Right lobe of liver (tissue), 6 donors: ENCODE results near the gene TRAPPC3. TPM values are rescaled to one million over a fixed set of nuclear protein-coding genes. Genes with fewer than 3 reads are reported as not detected.

Source experiments
- ATAC-seq, 4 donors: fragments of 200-7000 bp; cut with Tn5 transposase; one replicate each; pipeline ENCODE4 v1.9.1; 2020; ENCODE audit warnings: mild to moderate bottlenecking in 4 of 4, moderate library complexity in 4 of 4
- DNase-seq, 3 donors: peaks; one replicate each; pipeline ENCODE4 v3.0.0-alpha.2; 2020
- H3K27ac ChIP-seq, 3 donors: fragments of 200-600 bp; one replicate each; pipeline ENCODE4 v1.8.0; 2022
- H3K27me3 ChIP-seq, 2 donors: fragments of 200-600 bp; one replicate each; pipeline ENCODE4 v1.8.0; 2022
- H3K36me3 ChIP-seq, 4 donors: fragments of 200-600 bp; sonication (generic) in 1 of 4; one replicate each; pipeline versions ENCODE4 v1.5.1 to v1.8.0; 2017 to 2022; ENCODE audit warnings: control low read depth in 1 of 4
- H3K4me1 ChIP-seq, 4 donors: fragments of 200-600 bp; sonication (generic) in 1 of 4; one replicate each; pipeline versions ENCODE4 v1.5.1 to v1.8.0; 2017 to 2022; ENCODE audit warnings: control low read depth in 1 of 4
- H3K4me3 ChIP-seq, 3 donors: fragments of 200-600 bp; one replicate each; pipeline ENCODE4 v1.8.0; 2022
- H3K9me3 ChIP-seq, 4 donors: fragments of 200-600 bp; sonication (generic) in 1 of 4; one replicate each; pipeline versions ENCODE4 v1.5.1 to v1.8.0; 2017 to 2022; ENCODE audit warnings: control low read depth in 1 of 4
- CTCF ChIP-seq, 4 donors: fragments of 200-600 bp in 3 of 4; fragments of 450-650 bp in 1 of 4; IDR thresholded peaks; one replicate each; pipeline versions ENCODE4 v1.5.1 to v1.8.0; 2016 to 2022; ENCODE audit warnings: antibody characterized with exemption in 4 of 4, mild to moderate bottlenecking in 2 of 4
- POLR2A ChIP-seq: fragments of 450-650 bp; IDR thresholded peaks from one replicate; pipeline ENCODE4 v1.6.1; 2017; ENCODE audit warnings: antibody characterized with exemption, mild to moderate bottlenecking
- WGBS: methylation state at CpG from one replicate; pipeline ENCODE4 v1.1.6; 2018; ENCODE audit warnings: low coverage, low lambda C conversion rate; ENCODE audit not compliant: insufficient coverage; ENCODE audit errors: missing lambda C conversion rate; 5-methylcytosine and 5-hydroxymethylcytosine counted together
- intact Hi-C, 2 donors: fragments of 100-400 bp; cut with DNase I; formaldehyde crosslinking; loops; one replicate each; pipeline versions ENCODE4 v1.11.2 to v1.14.1; 2022
- total RNA-seq, 6 experiments: library from RNA; depleted of rRNA in 2 of 6; stranded (reverse); fragments of >200 nt in 2 of 6; fragmentation: NEBNext Ultra II Directional in 3 of 6; extraction: Animal tissue kit (Norgen Biotek cat#: 25700) in 3 of 6; gene quantifications; one replicate each; pipeline versions ENCODE4 v1.1.0 to v1.2.4, GENCODE V29; 2016 to 2023
- donor health status: DM: no; HTN: yes; CAD: no.
- donor health status: DM: no; HTN: no; CAD: no.
- donor health status: DM: no; HTN: no; CAD: no.
- donor health status: DM: no; HTN: yes; CAD: no.
- donor health status: DM: no; HTN: yes; CAD: no.

TRAPPC3 gene
- total RNA-seq, 6 experiments from 2014 or later: 26.0 to 52.4 (median 30.9) TPM

GRCh38 chr1:36137226-36137625, 12.1 kb downstream of the TRAPPC3 start:
- TF ChIP-seq CTCF (IDR thresholded peaks at IDR 0.05): no peak
- H3K4me3 ChIP-seq: no peak overlapping the region
- WGBS: 80% methylated on average over 3 of the region's 5 CpGs
- H3K36me3 ChIP-seq: peaks cover 6 to 33% (median 10%) of the 10 kb centered on the region in 4 donors
- no peaks in the 10 kb centered on the region for H3K27me3 ChIP-seq
- no peaks in the 10 kb centered on the region for H3K9me3 ChIP-seq
- no peaks in the 10 kb centered on the region for H3K4me1 ChIP-seq
- intact Hi-C loops: no loop called here
- ATAC-seq: no peak
- no peak for DNase-seq
- H3K27ac ChIP-seq: peak overlapping the region in 1 of 3 donors; percentile 23

GRCh38 chr1:36136535-36136934, 12.8 kb downstream of the TRAPPC3 start:
- no peaks in the 10 kb centered on the region for H3K27me3 ChIP-seq
- no CpG with 5 or more reads among the region's 1 CpG for WGBS
- H3K4me1 ChIP-seq: no peaks in the 10 kb centered on the region
- H3K4me3 ChIP-seq: no peak overlapping the region
- intact Hi-C loops: no loop called here
- peak overlapping the region in 1 of 3 donors; percentile 23 for H3K27ac ChIP-seq
- TF ChIP-seq CTCF (IDR thresholded peaks at IDR 0.05) (no peak), POLR2A (no peak)
- DNase-seq (no peak), ATAC-seq (peak in 1 of 4 donors; percentile 66)
- H3K36me3 ChIP-seq: peaks cover 6 to 33% (median 10%) of the 10 kb centered on the region in 4 donors
- H3K9me3 ChIP-seq: no peaks in the 10 kb centered on the region

- Histone ChIP-seq H3K9me3 (no peaks in the 10 kb centered on the region), H3K4me3 (no peak overlapping the region), H3K4me1 (no peaks in the 10 kb centered on the region), H3K27ac (peak overlapping the region in 1 of 3 donors; percentile 23), H3K27me3 (no peaks in the 10 kb centered on the region), H3K36me3 (peaks cover 6 to 33% (median 10%) of the 10 kb centered on the region in 4 donors)
- DNase-seq (no peak), ATAC-seq (peak in 1 of 4 donors; percentile 11)
- intact Hi-C loops: no loop called here
- TF ChIP-seq POLR2A (no peak), CTCF (IDR thresholded peaks at IDR 0.05) (no peak)
These were observed 13.5 kb downstream of the TRAPPC3 start for GRCh38 chr1:36135796-36136195.

GRCh38 chr1:36135330-36135667, 14.0 kb downstream of the TRAPPC3 start:
- Histone ChIP-seq H3K4me3 (no peak overlapping the region), H3K27me3 (no peaks in the 10 kb centered on the region), H3K9me3 (no peaks in the 10 kb centered on the region), H3K4me1 (no peaks in the 10 kb centered on the region), H3K27ac (no peak overlapping the region), H3K36me3 (peaks cover 6 to 33% (median 10%) of the 10 kb centered on the region in 4 donors)
- TF ChIP-seq CTCF (IDR thresholded peaks at IDR 0.05) (no peak), POLR2A (no peak)
- ATAC-seq: no peak
- DNase-seq: no peak
- 65% methylated on average over 6 of the region's 6 CpGs for WGBS
- intact Hi-C loops: no loop called here
